Measurements from ENCODE around the gene SLC49A4. TPM values are rescaled to one million over a fixed set of nuclear protein-coding genes. Genes with fewer than 3 reads are reported as not detected.

The SLC49A4 gene
- total RNA-seq, 2 donors from 2014 or later, result 4.8 to 5.5 TPM

DNA sequence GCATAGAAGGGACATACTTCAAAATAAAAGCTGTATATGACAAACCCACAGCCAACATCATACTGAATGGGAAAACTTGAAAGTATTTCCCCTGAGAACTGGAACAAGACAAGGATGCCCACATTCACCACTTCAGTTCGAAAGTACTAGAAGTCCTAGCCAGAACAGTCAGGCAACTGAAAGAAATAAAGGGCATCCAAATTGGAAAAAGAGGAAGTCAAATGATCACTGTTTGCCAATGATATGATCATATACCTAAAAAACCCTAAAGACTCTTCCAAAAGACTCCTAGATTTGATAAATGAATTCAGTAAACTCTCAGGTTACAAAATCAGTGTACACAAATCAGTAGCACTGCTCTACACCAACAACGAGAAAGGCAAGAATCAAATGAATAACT, 40.7 kb downstream of the SLC49A4 start:
- DNase-seq (no peak), ATAC-seq (no peak)
- H3K27me3 Mint-ChIP-seq, result no peaks in the 10 kb centered on the region
- peaks cover 8% of the 10 kb centered on the region for H3K36me3 Mint-ChIP-seq (ENCODE audit: low read depth)
- H3K27ac Mint-ChIP-seq, result no peak overlapping the region
- no peaks in the 10 kb centered on the region for H3K9me3 ChIP-seq (ENCODE audit: control insufficient read depth, low read length, poor library complexity, severe bottlenecking)
- no peak overlapping the region for H3K4me3 Mint-ChIP-seq
- no peaks in the 10 kb centered on the region for H3K4me1 Mint-ChIP-seq

DNA sequence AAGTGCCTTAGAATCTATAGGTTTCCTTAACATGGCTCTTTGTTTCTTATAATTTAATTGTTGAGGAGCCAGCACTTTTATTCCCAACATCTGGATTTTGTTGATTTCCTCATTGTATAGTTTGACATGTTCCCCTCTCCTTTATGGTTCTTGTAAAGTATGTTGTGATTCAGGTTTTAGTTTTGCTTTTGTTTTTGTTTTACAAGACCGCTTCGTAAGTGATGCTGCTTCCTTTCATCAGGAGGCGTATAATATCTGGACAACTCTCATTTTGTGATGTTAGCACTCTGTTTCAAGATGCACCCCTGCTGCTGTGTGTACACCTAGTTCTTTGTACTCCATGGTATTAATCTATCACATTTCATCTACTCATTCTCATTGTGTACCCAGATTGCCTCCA, 48.7 kb downstream of the SLC49A4 start:
- no peak for ATAC-seq
- H3K4me3 Mint-ChIP-seq, result peak overlapping the region; percentile 52
- H3K27me3 Mint-ChIP-seq, result no peaks in the 10 kb centered on the region
- no peaks in the 10 kb centered on the region for H3K36me3 Mint-ChIP-seq (ENCODE audit: low read depth)
- H3K9me3 ChIP-seq (ENCODE audit: control insufficient read depth, low read length, poor library complexity, severe bottlenecking), result no peaks in the 10 kb centered on the region
- no peak for DNase-seq
- peaks cover 13% of the 10 kb centered on the region for H3K4me1 Mint-ChIP-seq
- H3K27ac Mint-ChIP-seq, result peak overlapping the region; percentile 79

DNA sequence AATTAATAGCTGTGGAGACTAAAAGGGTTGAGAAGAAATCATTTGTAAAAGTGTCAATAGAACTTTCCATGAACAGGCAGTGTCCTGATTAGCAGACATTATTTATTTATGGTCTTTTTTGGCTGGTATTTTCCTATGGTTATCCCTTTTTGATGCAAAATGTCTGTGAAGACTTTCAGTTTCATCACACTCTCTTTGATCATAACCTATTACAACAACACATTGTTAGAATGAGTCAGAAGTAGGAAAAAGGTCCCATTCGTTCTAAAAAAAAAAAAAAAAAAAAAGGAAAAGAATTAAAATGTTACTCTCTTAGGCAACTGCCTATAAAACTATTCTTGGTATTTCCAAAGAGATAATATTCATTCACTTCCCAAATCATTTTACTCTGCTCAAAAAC, 62.1 kb downstream of the SLC49A4 start:
- ATAC-seq, result no peak
- no peak overlapping the region for H3K27ac Mint-ChIP-seq
- H3K9me3 ChIP-seq (ENCODE audit: control insufficient read depth, low read length, poor library complexity, severe bottlenecking), result no peaks in the 10 kb centered on the region
- DNase-seq, result no peak
- peaks cover 5% of the 10 kb centered on the region for H3K36me3 Mint-ChIP-seq (ENCODE audit: low read depth)
- no peaks in the 10 kb centered on the region for H3K27me3 Mint-ChIP-seq
- H3K4me1 Mint-ChIP-seq, result no peaks in the 10 kb centered on the region
- H3K4me3 Mint-ChIP-seq, result no peak overlapping the region

DNA sequence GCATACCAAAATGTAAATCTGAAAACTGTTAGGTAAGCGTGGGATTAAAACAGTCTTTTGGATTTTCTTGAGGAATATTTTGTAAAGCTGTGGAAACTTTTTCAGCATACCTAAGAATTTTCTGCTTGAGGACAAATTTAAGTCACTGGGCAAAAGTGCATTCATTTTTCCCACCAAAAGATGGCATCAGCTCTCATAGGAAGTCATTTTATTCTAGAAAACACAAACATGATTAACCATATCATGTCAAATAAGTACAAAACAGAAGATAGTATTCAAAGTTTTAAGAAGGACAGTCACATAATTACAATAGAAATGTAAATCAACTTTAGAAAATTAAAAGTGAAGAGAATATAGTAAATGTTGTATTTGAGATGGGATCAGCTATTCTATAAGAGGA, 63.5 kb downstream of the SLC49A4 start:
- no peak overlapping the region for H3K4me3 Mint-ChIP-seq
- DNase-seq (no peak), ATAC-seq (no peak)
- H3K27me3 Mint-ChIP-seq, result no peaks in the 10 kb centered on the region
- peaks cover 5% of the 10 kb centered on the region for H3K36me3 Mint-ChIP-seq (ENCODE audit: low read depth)
- H3K9me3 ChIP-seq (ENCODE audit: control insufficient read depth, low read length, poor library complexity, severe bottlenecking), result no peaks in the 10 kb centered on the region
- H3K4me1 Mint-ChIP-seq, result no peaks in the 10 kb centered on the region
- H3K27ac Mint-ChIP-seq, result peak overlapping the region; percentile 19

DNA sequence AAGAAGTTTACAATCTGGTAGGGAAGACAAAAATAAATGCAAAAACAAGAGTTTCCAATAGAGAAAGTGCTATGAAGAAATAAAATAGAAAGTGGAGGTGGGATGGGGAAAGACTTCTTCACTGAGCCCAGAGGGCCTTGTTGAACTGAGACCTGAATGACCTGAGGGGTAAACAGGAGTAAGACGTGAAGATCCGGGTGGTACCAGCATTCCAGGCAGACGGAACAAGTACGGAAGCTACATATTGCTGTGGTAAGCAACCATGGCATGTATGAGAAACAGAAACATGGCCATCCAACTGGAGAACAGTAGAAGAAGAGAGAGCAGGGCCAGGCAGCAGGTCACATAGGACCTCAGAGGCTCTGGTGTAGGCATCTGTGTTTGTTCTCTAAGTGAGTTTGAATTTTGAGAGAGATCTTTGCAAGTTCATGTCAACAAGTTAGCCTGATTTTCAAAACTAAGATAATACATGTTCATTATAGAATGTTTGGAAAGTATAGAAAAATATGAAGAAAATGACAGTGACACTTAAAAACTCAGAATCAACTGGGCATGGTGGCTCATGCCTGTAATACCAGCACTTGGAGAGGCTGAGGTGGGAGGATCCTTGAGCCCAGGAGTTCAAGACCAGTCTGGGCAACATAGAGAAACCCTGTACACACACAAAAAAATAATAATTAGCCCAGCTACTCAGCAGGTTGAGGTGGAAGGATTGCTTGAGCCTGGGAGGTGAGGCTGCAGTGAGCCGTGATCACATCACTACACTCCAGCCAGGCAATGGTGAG, 64.3 kb downstream of the SLC49A4 start:
- no peaks in the 10 kb centered on the region for H3K27me3 Mint-ChIP-seq
- no peaks in the 10 kb centered on the region for H3K4me1 Mint-ChIP-seq
- H3K27ac Mint-ChIP-seq, result no peak overlapping the region
- H3K36me3 Mint-ChIP-seq (ENCODE audit: low read depth), result peaks cover 5% of the 10 kb centered on the region
- no peaks in the 10 kb centered on the region for H3K9me3 ChIP-seq (ENCODE audit: control insufficient read depth, low read length, poor library complexity, severe bottlenecking)
- DNase-seq, result no peak
- no peak overlapping the region for H3K4me3 Mint-ChIP-seq
- no peak for ATAC-seq

DNA sequence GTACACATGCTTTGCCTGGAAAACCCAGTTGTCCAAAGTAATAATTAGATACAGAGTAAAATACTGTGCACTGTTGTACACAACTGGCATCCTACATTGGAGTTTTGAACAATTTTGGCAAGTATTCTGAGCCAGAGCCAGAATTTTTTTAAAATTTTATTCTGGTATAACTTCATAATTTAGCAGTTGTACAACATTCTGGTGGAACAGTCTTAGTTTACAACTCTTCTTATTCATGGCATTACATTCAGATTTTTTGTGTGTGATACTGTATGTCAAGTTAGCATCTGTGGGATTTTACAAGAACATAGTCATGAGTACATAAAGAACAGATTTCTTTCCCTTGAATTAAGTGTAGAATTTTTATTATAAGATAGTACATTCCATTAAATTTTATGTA, 67.5 kb downstream of the SLC49A4 start:
- Mint-ChIP-seq H3K27me3 (no peaks in the 10 kb centered on the region), H3K4me3 (no peak overlapping the region)

DNA sequence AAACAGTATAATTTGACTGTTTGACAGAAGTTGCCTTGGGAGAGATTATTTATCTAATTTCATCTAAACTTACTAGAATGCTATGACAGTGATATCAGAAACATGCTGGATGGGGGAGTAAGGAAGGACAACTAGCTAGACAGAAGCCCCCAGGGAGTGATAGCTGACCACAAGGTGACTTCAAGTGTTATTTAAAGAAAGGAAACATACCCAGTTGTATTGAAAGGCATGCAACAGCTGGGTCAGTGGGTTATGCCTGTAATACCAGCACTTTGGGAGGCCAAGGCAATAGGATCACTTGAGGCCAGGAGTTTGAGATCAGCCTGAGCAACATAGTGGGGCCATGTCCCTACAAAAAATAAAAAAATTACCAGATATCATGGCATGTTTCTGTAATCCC, 69.6 kb downstream of the SLC49A4 start:
- peaks cover 3% of the 10 kb centered on the region for H3K36me3 Mint-ChIP-seq (ENCODE audit: low read depth)
- no peak overlapping the region for H3K4me3 Mint-ChIP-seq
- DNase-seq (no peak), ATAC-seq (no peak)
- H3K27ac Mint-ChIP-seq, result no peak overlapping the region
- no peaks in the 10 kb centered on the region for H3K9me3 ChIP-seq (ENCODE audit: control insufficient read depth, low read length, poor library complexity, severe bottlenecking)
- H3K27me3 Mint-ChIP-seq, result no peaks in the 10 kb centered on the region
- peaks cover 4% of the 10 kb centered on the region for H3K4me1 Mint-ChIP-seq

More for the DNA sequence above, 67.5 kb downstream of the SLC49A4 start:
- Mint-ChIP-seq H3K27ac (no peak overlapping the region), H3K4me1 (peaks cover 2% of the 10 kb centered on the region), H3K36me3 (ENCODE audit: low read depth) (peaks cover 3% of the 10 kb centered on the region)
- DNase-seq (no peak), ATAC-seq (no peak)
- H3K9me3 ChIP-seq (ENCODE audit: control insufficient read depth, low read length, poor library complexity, severe bottlenecking), result no peaks in the 10 kb centered on the region

DNA sequence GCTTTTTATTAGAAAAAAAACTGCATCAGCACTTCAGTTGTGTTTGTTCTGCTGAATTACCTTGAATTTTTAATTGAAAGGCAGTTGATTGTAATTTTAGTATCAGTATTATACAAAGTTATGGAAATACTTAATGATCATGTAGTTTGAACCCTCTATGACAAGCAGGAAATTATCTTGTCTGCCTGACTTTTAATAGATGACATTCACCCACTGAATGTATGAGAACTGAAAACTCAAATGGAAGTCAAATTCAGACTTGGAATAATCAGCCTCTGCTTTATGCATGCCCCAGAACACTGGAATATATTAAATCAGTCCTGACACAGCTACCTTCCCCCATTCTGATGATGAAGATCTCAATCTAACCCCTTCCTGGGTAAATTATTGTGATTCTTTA, 73.5 kb downstream of the SLC49A4 start:
- Mint-ChIP-seq H3K4me3 (no peak overlapping the region), H3K36me3 (ENCODE audit: low read depth) (no peaks in the 10 kb centered on the region), H3K27ac (no peak overlapping the region), H3K4me1 (peaks cover 4% of the 10 kb centered on the region), H3K27me3 (no peaks in the 10 kb centered on the region)
- DNase-seq (no peak), ATAC-seq (no peak)
- H3K9me3 ChIP-seq (ENCODE audit: control insufficient read depth, low read length, poor library complexity, severe bottlenecking), result no peaks in the 10 kb centered on the region

DNA sequence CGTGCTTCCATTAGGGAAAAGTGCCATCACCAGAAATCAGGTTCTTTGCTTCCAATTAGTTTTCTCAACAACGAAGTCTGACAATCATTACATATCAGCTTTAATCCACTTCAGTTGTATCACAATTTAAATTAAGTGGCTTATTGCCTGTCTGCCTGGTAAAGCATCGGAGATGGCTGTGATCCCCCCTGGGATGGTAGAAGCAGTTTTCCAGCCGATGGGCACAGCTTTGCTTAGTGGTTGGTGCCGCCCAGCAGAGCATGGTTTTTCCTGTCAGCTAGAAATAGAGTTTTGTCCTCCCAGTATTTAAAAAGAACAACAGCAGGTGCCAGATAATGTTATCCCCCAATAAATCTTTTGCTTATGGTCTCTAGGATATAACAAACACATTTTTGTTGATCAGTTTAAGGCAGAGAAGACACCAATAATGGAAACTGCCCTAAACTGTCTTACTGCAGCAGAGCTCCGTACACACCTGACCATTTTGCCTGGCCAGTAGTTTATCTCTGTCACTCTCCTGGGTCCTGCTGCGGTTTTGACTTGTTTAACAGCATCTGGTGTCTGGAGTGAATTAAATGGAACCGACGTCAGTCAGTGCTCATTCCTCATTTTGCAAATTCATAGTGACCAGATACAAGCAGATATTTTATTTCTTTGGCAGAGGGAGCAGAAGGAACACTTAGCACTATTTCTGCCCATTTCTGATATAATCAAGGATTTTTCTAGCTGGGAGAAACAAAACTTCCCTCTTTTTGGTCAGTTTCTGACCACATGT, 79.1 kb downstream of the SLC49A4 start:
- no peak for ATAC-seq
- no peaks in the 10 kb centered on the region for H3K9me3 ChIP-seq (ENCODE audit: control insufficient read depth, low read length, poor library complexity, severe bottlenecking)
- Mint-ChIP-seq H3K4me3 (no peak overlapping the region), H3K27ac (peak overlapping the region; percentile 4), H3K27me3 (no peaks in the 10 kb centered on the region), H3K4me1 (peaks cover 9% of the 10 kb centered on the region), H3K36me3 (ENCODE audit: low read depth) (no peaks in the 10 kb centered on the region)
- no peak for DNase-seq

DNA sequence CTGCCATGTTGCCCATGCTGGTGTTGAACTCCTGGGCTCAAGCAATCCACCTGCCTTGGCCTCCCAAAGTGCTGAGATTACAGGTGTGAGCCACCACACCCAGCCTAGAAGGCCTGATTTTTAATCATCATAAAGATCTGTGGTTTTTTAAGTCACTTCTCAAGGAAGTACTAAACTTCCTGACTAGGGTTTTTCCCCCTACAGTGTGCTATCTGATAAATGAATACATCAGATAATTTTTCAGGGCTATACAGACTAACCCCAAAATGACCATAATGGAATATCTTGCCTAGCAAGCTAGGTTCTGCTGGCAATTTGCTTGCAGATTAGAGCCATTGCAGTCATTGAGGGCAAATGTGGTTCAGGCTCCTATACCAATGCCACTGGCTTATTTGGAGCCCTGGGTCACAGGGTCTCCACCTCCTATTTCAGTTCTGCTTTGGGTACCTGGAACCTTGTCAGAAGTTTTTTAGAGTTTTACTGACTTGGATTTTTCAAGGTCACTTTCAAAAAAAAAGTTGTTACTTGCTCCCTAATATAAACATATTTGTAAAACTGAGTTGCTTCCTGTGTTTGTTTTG, 80.8 kb downstream of the SLC49A4 start:
- H3K9me3 ChIP-seq (ENCODE audit: control insufficient read depth, low read length, poor library complexity, severe bottlenecking), result no peaks in the 10 kb centered on the region
- Mint-ChIP-seq H3K27me3 (no peaks in the 10 kb centered on the region), H3K4me3 (peak overlapping the region; percentile 51), H3K4me1 (peaks cover 9% of the 10 kb centered on the region), H3K27ac (no peak overlapping the region), H3K36me3 (ENCODE audit: low read depth) (peaks cover 3% of the 10 kb centered on the region)
- ATAC-seq (peak; percentile 58), DNase-seq (no peak)

DNA sequence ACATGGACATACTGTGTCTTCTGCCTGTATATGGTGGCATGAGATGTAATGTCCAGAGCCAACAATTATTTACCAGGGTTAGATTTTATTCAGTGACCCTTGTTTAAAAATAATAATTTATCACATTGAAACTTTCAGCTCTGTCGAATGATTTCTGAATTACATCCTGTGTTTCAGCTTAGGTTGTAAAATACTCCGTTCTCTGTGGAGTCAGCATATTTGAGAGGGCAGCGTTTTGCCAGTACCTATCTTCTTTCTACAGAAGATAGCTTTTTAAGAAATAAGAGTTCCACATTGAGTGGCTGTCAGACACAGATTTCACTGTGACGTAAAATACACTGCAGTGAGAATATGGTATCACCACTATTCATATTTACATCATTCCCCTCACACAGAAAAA, 85.3 kb downstream of the SLC49A4 start:
- no peak for ATAC-seq
- H3K4me3 Mint-ChIP-seq, result no peak overlapping the region
- peaks cover 3% of the 10 kb centered on the region for H3K36me3 Mint-ChIP-seq (ENCODE audit: low read depth)
- peaks cover 6% of the 10 kb centered on the region for H3K4me1 Mint-ChIP-seq
- H3K27me3 Mint-ChIP-seq, result no peaks in the 10 kb centered on the region
- no peaks in the 10 kb centered on the region for H3K9me3 ChIP-seq (ENCODE audit: control insufficient read depth, low read length, poor library complexity, severe bottlenecking)
- H3K27ac Mint-ChIP-seq, result no peak overlapping the region
- DNase-seq, result no peak

DNA sequence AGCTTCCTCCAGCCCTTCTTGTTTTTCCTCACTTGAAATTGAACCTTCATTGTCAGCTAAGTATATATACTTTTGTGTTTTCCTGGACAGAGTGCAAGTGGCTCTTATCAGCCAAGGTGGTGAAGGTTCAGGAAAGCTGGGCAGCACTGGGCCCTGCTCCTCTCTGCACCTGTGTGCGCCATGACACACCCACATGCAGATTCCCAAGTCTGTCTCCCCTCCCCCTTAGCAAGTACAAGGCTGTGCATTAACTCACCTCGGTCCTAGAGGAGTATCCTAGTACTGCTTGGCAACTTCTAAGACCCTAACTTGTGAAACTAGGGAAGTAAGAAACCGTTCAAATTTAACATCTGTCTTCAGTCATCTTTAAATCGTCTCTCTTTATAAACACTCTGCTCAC, 85.8 kb downstream of the SLC49A4 start:
- no peaks in the 10 kb centered on the region for H3K9me3 ChIP-seq (ENCODE audit: control insufficient read depth, low read length, poor library complexity, severe bottlenecking)
- peaks cover 7% of the 10 kb centered on the region for H3K4me1 Mint-ChIP-seq
- H3K27me3 Mint-ChIP-seq, result no peaks in the 10 kb centered on the region
- H3K27ac Mint-ChIP-seq, result no peak overlapping the region
- H3K36me3 Mint-ChIP-seq (ENCODE audit: low read depth), result peaks cover 3% of the 10 kb centered on the region
- DNase-seq, result no peak
- H3K4me3 Mint-ChIP-seq, result no peak overlapping the region
- no peak for ATAC-seq

DNA sequence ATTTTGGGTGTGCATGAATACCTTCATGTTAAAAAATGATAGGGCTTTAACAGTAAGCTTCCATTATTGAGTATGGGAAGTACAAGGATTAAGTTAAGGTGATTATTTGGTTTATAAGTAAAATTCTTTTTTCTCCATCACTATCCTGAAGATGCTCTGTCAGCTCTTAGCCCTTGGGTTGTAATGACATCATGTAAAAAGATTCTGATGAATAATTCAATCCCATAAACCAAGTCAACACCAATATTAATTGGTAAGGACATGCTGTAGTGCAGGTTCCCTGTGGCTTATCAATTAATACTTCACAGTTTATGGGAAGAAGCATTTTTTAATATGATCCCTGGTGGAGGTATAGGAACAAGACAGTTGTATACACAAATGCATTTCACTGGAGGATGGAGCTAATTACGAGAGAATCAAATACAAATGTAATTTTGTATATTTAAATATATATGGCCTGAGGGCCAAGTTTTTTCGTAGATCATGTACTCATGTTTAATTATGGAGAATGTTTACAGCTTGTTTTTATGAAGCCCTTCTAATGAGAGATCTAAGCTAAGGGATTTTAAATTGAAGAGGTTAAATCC, 87.6 kb downstream of the SLC49A4 start:
- ATAC-seq, result no peak
- H3K4me1 Mint-ChIP-seq, result peaks cover 3% of the 10 kb centered on the region
- H3K4me3 Mint-ChIP-seq, result no peak overlapping the region
- no peak for DNase-seq
- no peaks in the 10 kb centered on the region for H3K9me3 ChIP-seq (ENCODE audit: control insufficient read depth, low read length, poor library complexity, severe bottlenecking)
- no peaks in the 10 kb centered on the region for H3K27me3 Mint-ChIP-seq
- H3K36me3 Mint-ChIP-seq (ENCODE audit: low read depth), result peaks cover 3% of the 10 kb centered on the region
- H3K27ac Mint-ChIP-seq, result no peak overlapping the region
